Measurements from ENCODE around the gene RAP2A. TPM values are rescaled to one million over a fixed set of nuclear protein-coding genes. Genes with fewer than 3 reads are reported as not detected.

The RAP2A gene
- total RNA-seq, 4 donors from 2014 or later = 10.5 to 23.2 (median 20.7) TPM

- intact Hi-C loops (cut with DNase I; ENCODE audit: low total_unique reads) = no loop called here
- DNase-seq = no peak
- Histone ChIP-seq H3K36me3 (no peaks in the 10 kb centered on the region), H3K4me1 (no peaks in the 10 kb centered on the region), H3K27me3 (no peaks in the 10 kb centered on the region), H3K9me3 (no peaks in the 10 kb centered on the region), H3K4me3 (no peak overlapping the region), H3K27ac (no peak overlapping the region)
- in situ Hi-C loops (cut with MboI; ENCODE audit: low pct_ligation_motif_present in 1 of 4, low pct_unique_long_range_greater_than_20kb in 1 of 4, low sequenced_read_pairs in 3 of 4) = no loop called here
- 76 to 85% methylated on average over 1 of the region's 1 CpG for WGBS, 2 donors (ENCODE audit: low coverage in 1 of 2)
- no peak for TF ChIP-seq POLR2A (IDR thresholded peaks at IDR 0.05)
- TF ChIP-seq POLR2AphosphoS5 (IDR thresholded peaks at IDR 0.05) = no peak
- TF ChIP-seq, protein P1, sequence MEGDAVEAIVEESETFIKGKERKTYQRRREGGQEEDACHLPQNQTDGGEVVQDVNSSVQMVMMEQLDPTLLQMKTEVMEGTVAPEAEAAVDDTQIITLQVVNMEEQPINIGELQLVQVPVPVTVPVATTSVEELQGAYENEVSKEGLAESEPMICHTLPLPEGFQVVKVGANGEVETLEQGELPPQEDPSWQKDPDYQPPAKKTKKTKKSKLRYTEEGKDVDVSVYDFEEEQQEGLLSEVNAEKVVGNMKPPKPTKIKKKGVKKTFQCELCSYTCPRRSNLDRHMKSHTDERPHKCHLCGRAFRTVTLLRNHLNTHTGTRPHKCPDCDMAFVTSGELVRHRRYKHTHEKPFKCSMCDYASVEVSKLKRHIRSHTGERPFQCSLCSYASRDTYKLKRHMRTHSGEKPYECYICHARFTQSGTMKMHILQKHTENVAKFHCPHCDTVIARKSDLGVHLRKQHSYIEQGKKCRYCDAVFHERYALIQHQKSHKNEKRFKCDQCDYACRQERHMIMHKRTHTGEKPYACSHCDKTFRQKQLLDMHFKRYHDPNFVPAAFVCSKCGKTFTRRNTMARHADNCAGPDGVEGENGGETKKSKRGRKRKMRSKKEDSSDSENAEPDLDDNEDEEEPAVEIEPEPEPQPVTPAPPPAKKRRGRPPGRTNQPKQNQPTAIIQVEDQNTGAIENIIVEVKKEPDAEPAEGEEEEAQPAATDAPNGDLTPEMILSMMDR (IDR thresholded peaks at IDR 0.05) = no peak
- no peak for TF ChIP-seq EP300 (IDR thresholded peaks at IDR 0.05; ENCODE audit: low read depth)
Measured at GRCh38 chr13:97483465-97483864, 49.5 kb downstream of the RAP2A start.

DNA sequence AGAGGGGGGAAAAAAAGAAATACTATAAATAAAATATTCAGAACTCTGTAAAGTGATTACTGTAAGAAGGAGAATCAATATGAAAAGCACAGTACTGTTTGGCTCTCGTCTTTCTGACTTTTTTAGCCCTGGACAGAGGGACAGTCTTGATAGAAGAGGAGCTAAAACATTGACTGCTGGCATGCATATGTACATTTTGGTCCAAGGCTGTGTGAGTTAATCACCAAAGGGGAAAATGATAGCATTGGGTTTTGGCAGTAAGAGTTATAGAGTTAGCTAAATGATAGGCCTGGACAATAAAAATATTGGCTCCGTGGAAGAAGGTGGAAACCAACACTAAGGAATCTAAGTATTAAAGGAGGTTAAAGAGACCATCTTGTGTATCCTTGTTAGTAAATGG, 50.3 kb downstream of the RAP2A start:
- 68 to 79% methylated on average over 2 of the region's 2 CpGs for WGBS, 2 donors (ENCODE audit: low coverage in 1 of 2)
- Histone ChIP-seq H3K27ac (no peak overlapping the region), H3K36me3 (no peaks in the 10 kb centered on the region), H3K9me3 (no peaks in the 10 kb centered on the region), H3K27me3 (no peaks in the 10 kb centered on the region), H3K4me3 (no peak overlapping the region), H3K4me1 (no peaks in the 10 kb centered on the region)
- in situ Hi-C loops (cut with MboI; ENCODE audit: low pct_ligation_motif_present in 1 of 4, low pct_unique_long_range_greater_than_20kb in 1 of 4, low sequenced_read_pairs in 3 of 4) = no loop called here
- DNase-seq = no peak
- intact Hi-C loops (cut with DNase I; ENCODE audit: low total_unique reads) = no loop called here
- no peak for TF ChIP-seq POLR2AphosphoS5 (IDR thresholded peaks at IDR 0.05)
- TF ChIP-seq EP300 (IDR thresholded peaks at IDR 0.05; ENCODE audit: low read depth) = no peak
- TF ChIP-seq, protein P1 (IDR thresholded peaks at IDR 0.05) = no peak
- TF ChIP-seq POLR2A (IDR thresholded peaks at IDR 0.05) = no peak

DNA sequence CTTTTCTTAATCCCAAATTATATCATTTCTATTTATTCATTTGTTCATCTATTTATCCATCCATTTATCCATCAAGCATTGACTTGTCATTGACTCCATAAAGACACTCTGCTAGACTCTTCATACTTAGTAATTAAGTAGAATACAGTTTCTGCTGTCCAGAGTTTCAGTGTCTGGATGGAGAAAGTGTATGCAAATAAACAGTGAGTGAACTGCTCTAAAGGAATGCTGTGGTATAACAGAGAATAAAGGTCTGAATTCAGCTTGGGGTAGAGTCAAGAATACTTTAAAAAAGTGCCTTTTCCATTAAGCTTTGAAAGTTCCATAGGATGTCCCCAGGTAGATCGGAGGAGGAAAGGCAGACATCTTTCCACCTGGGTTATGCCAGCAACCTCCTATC, 51.4 kb downstream of the RAP2A start:
- no peak overlapping the region for H3K4me3 ChIP-seq
- TF ChIP-seq, protein P1 (IDR thresholded peaks at IDR 0.05) = no peak
- TF ChIP-seq POLR2A (IDR thresholded peaks at IDR 0.05) (no peak), POLR2AphosphoS5 (IDR thresholded peaks at IDR 0.05) (no peak), EP300 (IDR thresholded peaks at IDR 0.05; ENCODE audit: low read depth) (no peak)
- H3K27me3 ChIP-seq = no peaks in the 10 kb centered on the region
- in situ Hi-C loops (cut with MboI; ENCODE audit: low pct_ligation_motif_present in 1 of 4, low pct_unique_long_range_greater_than_20kb in 1 of 4, low sequenced_read_pairs in 3 of 4) (no loop called here), intact Hi-C loops (cut with DNase I; ENCODE audit: low total_unique reads) (no loop called here)
- no peaks in the 10 kb centered on the region for H3K9me3 ChIP-seq
- DNase-seq = no peak
- no peaks in the 10 kb centered on the region for H3K36me3 ChIP-seq
- no peak overlapping the region for H3K27ac ChIP-seq
- WGBS, 2 donors (ENCODE audit: low coverage in 1 of 2) = 82 to 85% methylated on average over 1 of the region's 1 CpG
- no peaks in the 10 kb centered on the region for H3K4me1 ChIP-seq

DNA sequence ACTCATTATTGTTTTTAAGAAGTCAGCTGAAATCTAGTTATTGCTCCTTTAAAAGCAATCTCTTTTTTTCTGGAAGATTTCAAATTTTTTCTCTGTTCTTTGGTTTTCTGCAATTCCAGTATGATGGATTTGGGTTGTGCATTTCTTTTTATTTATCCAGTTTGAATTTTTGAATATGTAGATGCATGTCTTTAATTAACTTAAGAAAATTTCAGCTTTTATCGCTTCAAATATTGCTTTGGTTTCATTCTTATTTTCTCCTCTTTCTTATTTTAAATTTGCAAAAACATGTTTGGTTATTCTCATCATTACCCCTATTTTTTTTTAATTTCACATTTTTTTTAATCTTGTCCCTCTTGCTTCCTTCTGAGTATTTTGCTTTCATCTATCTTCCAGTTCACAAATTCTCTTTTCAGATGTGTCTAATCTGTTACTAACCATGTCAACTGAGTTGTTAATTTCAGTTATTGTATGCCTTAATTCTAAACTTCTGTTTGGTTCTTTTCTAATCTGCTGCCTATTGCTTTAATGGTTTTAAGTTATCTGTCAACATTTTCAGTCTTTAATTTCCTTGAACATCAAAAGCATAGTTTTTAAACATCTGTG, 56.8 kb downstream of the RAP2A start:
- intact Hi-C loops (cut with DNase I; ENCODE audit: low total_unique reads) (no loop called here), in situ Hi-C loops (cut with MboI; ENCODE audit: low pct_ligation_motif_present in 1 of 4, low pct_unique_long_range_greater_than_20kb in 1 of 4, low sequenced_read_pairs in 3 of 4) (no loop called here)
- Histone ChIP-seq H3K9me3 (peaks cover 3 to 8% of the 10 kb centered on the region in 2 donors), H3K27me3 (no peaks in the 10 kb centered on the region), H3K27ac (no peak overlapping the region), H3K4me3 (no peak overlapping the region), H3K36me3 (no peaks in the 10 kb centered on the region), H3K4me1 (no peaks in the 10 kb centered on the region)
- 92 to 95% methylated on average over 1 of the region's 1 CpG for WGBS, 2 donors (ENCODE audit: low coverage in 1 of 2)
- no peak for DNase-seq
- TF ChIP-seq POLR2AphosphoS5 (IDR thresholded peaks at IDR 0.05) = no peak
- TF ChIP-seq, protein P1 (IDR thresholded peaks at IDR 0.05) = no peak
- TF ChIP-seq EP300 (IDR thresholded peaks at IDR 0.05; ENCODE audit: low read depth) = no peak
- no peak for TF ChIP-seq POLR2A (IDR thresholded peaks at IDR 0.05)
